Heart left ventricle (tissue), 16 donors: ENCODE data around the gene OR52E4. TPM values are rescaled to one million over a fixed set of nuclear protein-coding genes. Genes with fewer than 3 reads are reported as not detected.

ENCODE experiments used
- ATAC-seq, 4 donors: fragments of 200-7000 bp; cut with Tn5 transposase; one replicate each; pipeline ENCODE4 v1.9.1; 2020 to 2022; ENCODE audit warnings: moderate library complexity in 4 of 4, mild to moderate bottlenecking in 3 of 4, moderate number of reproducible peaks in 1 of 4
- DNase-seq, 5 donors: peaks; one replicate each; pipeline ENCODE4 v3.0.0-alpha.2; 2020
- H3K27ac ChIP-seq, 12 donors: fragments of 200-600 bp; sonication (generic) in 4 of 12; one replicate each; pipeline versions ENCODE4 v1.5.0 to v1.8.0; 2016 to 2022; ENCODE audit warnings: mild to moderate bottlenecking in 2 of 12
- H3K27me3 ChIP-seq, 9 donors: fragments of 200-600 bp; sonication (generic) in 2 of 9; one replicate each; pipeline versions ENCODE4 v1.5.1 to v1.8.0; 2016 to 2022; ENCODE audit warnings: mild to moderate bottlenecking in 3 of 9
- H3K36me3 ChIP-seq, 9 donors: fragments of 200-600 bp; sonication (generic) in 2 of 9; one replicate each; pipeline versions ENCODE4 v1.5.0 to v1.8.0; 2018 to 2022; ENCODE audit warnings: mild to moderate bottlenecking in 2 of 9
- H3K4me1 ChIP-seq, 12 donors: fragments of 200-600 bp; sonication (generic) in 4 of 12; one replicate each; pipeline versions ENCODE4 v1.5.0 to v1.8.0; 2016 to 2022; ENCODE audit warnings: mild to moderate bottlenecking in 3 of 12
- H3K4me3 ChIP-seq, 12 donors: fragments of 200-600 bp; sonication (generic) in 4 of 12; one replicate each; pipeline versions ENCODE4 v1.5.0 to v1.8.0; 2017 to 2022; ENCODE audit warnings: mild to moderate bottlenecking in 9 of 12, moderate library complexity in 4 of 12
- H3K9me3 ChIP-seq, 12 donors: fragments of 200-600 bp; sonication (generic) in 4 of 12; one replicate each; pipeline versions ENCODE4 v1.5.0 to v1.8.0; 2016 to 2022; ENCODE audit warnings: mild to moderate bottlenecking in 1 of 12
- CTCF ChIP-seq, 12 donors: fragments of 200-600 bp; sonication (generic) in 4 of 12; IDR thresholded peaks; one replicate each; pipeline versions ENCODE4 v1.5.0 to v1.8.0; 2018 to 2022; ENCODE audit warnings: antibody characterized with exemption in 12 of 12, mild to moderate bottlenecking in 5 of 12
- POLR2A ChIP-seq, 2 donors: fragments of 450-650 bp; IDR thresholded peaks; one replicate each; pipeline ENCODE4 v1.6.1; 2017; ENCODE audit warnings: antibody characterized with exemption in 2 of 2, mild to moderate bottlenecking in 2 of 2, moderate library complexity in 2 of 2
- WGBS, 4 donors: extraction: QIAGEN DNeasy Blood & Tissue Kit in 2 of 4; methylation state at CpG; one replicate each; pipeline versions ENCODE4 v1.1.5 to v1.1.7; 2013 to 2018; 5-methylcytosine and 5-hydroxymethylcytosine counted together
- intact Hi-C, 10 donors: fragments of 100-400 bp; cut with DNase I; formaldehyde crosslinking; loops; one replicate each; pipeline versions ENCODE4 v1.11.1 to v1.14.2; 2022
- long read RNA-seq, 3 donors: library from polyadenylated mRNA; unstranded; transcript quantifications; one replicate each; pipeline ENCODE4 v2.0.0, GENCODE V29; 2020 to 2021
- polyA plus RNA-seq, 2 donors: library from polyadenylated mRNA; stranded (reverse); fragments of 200-250 nt; gene quantifications; one replicate each; pipeline ENCODE4 v1.2.3, GENCODE V29; 2013
- total RNA-seq, 9 donors: library from RNA; depleted of rRNA in 2 of 9; stranded (reverse); fragments of >200 nt in 2 of 9; fragmentation: NEBNext Ultra II Directional in 3 of 9; extraction: Animal tissue kit (Norgen Biotek cat#: 25700) in 3 of 9; gene quantifications; one replicate each; pipeline versions ENCODE4 v1.1.0 to v1.2.4, GENCODE V29; 2016 to 2023
- donor health status: ischemic (EF 13 %, LVEDD 7.1; RV severe dilation, severe dysfunction).
- donor health status: healthy with polysubstance abuse.
- donor health status: DM: no; HTN: yes; CAD: no.
- donor health status: DM: no; HTN: no; CAD: no.
- donor health status: ischemic (EF 25% LVEDD 6.9; RV normal size, moderate dysfunction).
- donor health status: ischemic (EF 25% LVEDD 5.7; RV mildly dilated, moderate dysfunction).
- donor health status: healthy.
- donor health status: DM: yes; HTN: yes; CAD: no.
- donor health status: ischemic (EF 35%, LVEDD 5.7; RV mildly dilated, moderate dysfunction).
- donor health status: nonischemic (EF 11% LVEDD 7.7; RV severe dilation, severe dysfunction).
- donor health status: DM: yes; HTN: yes; CAD: no.
- donor health status: PGD.
- donor health status: ischemic (EF 29% LVEDD 5.4; RV normal size, mild dysfunction).
- donor health status: nonischemic (EF 23%, LVEDD 6.1; RV moderate dilation, normal function).

Gene OR52E4
- not detected for total RNA-seq
- not detected for polyA plus RNA-seq
- long read RNA-seq, donor 1, result 0 reads
- long read RNA-seq, donor 2, result 0 reads
- long read RNA-seq, donor 3, result 0 reads

GRCh38 chr11:5880329-5880728 is at the start of gene OR52E4:
OR52E4 (plus strand) TSS chr11:5880629; CDS start chr11:5884293, 3,664 bp downstream.
- H3K9me3 ChIP-seq, result no peaks in the 10 kb centered on the region
- H3K36me3 ChIP-seq, result no peaks in the 10 kb centered on the region
- ATAC-seq (no peak), DNase-seq (no peak)
- WGBS, 4 donors, result 73 to 75% (median 74%) methylated on average over 4 of the region's 4 CpGs
- H3K27ac ChIP-seq, result no peak within 1 kb of the TSS
- no peak within 1 kb of the TSS for H3K4me3 ChIP-seq
- TF ChIP-seq POLR2A (IDR thresholded peaks at IDR 0.05), result no peak
- TF ChIP-seq CTCF (IDR thresholded peaks at IDR 0.05), result no peak
- no peaks in the 10 kb centered on the region for H3K27me3 ChIP-seq
- intact Hi-C loops, result no loop called here
- H3K4me1 ChIP-seq, result no peaks in the 10 kb centered on the region

- Histone ChIP-seq H3K9me3 (no peaks in the 10 kb centered on the region), H3K36me3 (no peaks in the 10 kb centered on the region), H3K4me1 (no peaks in the 10 kb centered on the region), H3K4me3 (no peak overlapping the region), H3K27me3 (no peaks in the 10 kb centered on the region), H3K27ac (no peak overlapping the region)
- DNase-seq, result no peak
- WGBS, 4 donors, result 71 to 81% (median 77%) methylated on average over 6 of the region's 6 CpGs
- ATAC-seq, result peak in 1 of 4 donors; percentile 36
- TF ChIP-seq CTCF (IDR thresholded peaks at IDR 0.05) (no peak), POLR2A (IDR thresholded peaks at IDR 0.05) (no peak)
- intact Hi-C loops, result no loop called here
Measured at GRCh38 chr11:5831196-5831829, 49.1 kb upstream of the OR52E4 start.

GRCh38 chr11:5833446-5833845 is 47.0 kb upstream of the OR52E4 start:
- TF ChIP-seq POLR2A (IDR thresholded peaks at IDR 0.05) (no peak), CTCF (IDR thresholded peaks at IDR 0.05) (no peak)
- Histone ChIP-seq H3K36me3 (no peaks in the 10 kb centered on the region), H3K27me3 (no peaks in the 10 kb centered on the region), H3K27ac (no peak overlapping the region), H3K4me1 (no peaks in the 10 kb centered on the region), H3K4me3 (no peak overlapping the region), H3K9me3 (no peaks in the 10 kb centered on the region)
- no peak for ATAC-seq
- intact Hi-C loops, result no loop called here
- 41 to 55% (median 47%) methylated on average over 2 of the region's 2 CpGs for WGBS, 4 donors
- DNase-seq, result no peak

- WGBS, 4 donors, result 74 to 97% (median 90%) methylated on average over 2 of the region's 2 CpGs
- Histone ChIP-seq H3K9me3 (no peaks in the 10 kb centered on the region), H3K27me3 (no peaks in the 10 kb centered on the region), H3K4me3 (no peak overlapping the region), H3K4me1 (no peaks in the 10 kb centered on the region), H3K27ac (no peak overlapping the region), H3K36me3 (no peaks in the 10 kb centered on the region)
- DNase-seq (no peak), ATAC-seq (no peak)
- TF ChIP-seq CTCF (IDR thresholded peaks at IDR 0.05), result no peak
- no peak for TF ChIP-seq POLR2A (IDR thresholded peaks at IDR 0.05)
- intact Hi-C loops, result no loop called here
Measured at GRCh38 chr11:5837695-5838094, 42.7 kb upstream of the OR52E4 start.
